Right ventricle myocardium superior (tissue), 1 donor: ENCODE measurements around the gene TCF3. TPM values are rescaled to one million over a fixed set of nuclear protein-coding genes. Genes with fewer than 3 reads are reported as not detected.
"Not testable (repeated sequence)": the region's sequence is repeated elsewhere in the genome, so short reads cannot be mapped to it uniquely, and the experiment has no call there.

Experiments
- ATAC-seq: fragments of 200-7000 bp; cut with Tn5 transposase; one replicate; pipeline ENCODE4 v1.9.1; 2020; ENCODE audit warnings: mild to moderate bottlenecking; ENCODE audit not compliant: poor library complexity
- DNase-seq: peaks from one replicate; pipeline ENCODE4 v3.0.0-alpha.2; 2020
- intact Hi-C: fragments of 100-400 bp; cut with DNase I; formaldehyde crosslinking; loops from one replicate; pipeline ENCODE4 v1.11.2; 2022
- total RNA-seq: library from RNA; stranded (reverse); fragmentation: NEBNext Ultra II Directional; extraction: Animal tissue kit (Norgen Biotek cat#: 25700); gene quantifications from one replicate; pipeline ENCODE4 v1.2.1, GENCODE V29; 2021
- donor health status: DM: no; HTN: yes; CAD: no; lungs with severe emphysema.

Gene TCF3
- total RNA-seq, 1 donor from 2014 or later: 20.0 TPM

GRCh38 chr19:1675633-1676350 lies 23.4 kb upstream of the TCF3 start:
- ATAC-seq (no peak), DNase-seq (no peak)
- intact Hi-C loops: loop anchor here (10.0 kb wide), 1 partner anchor 149 kb away; no protein-coding TSS in a partner anchor

GRCh38 chr19:1674293-1674679 lies 21.9 kb upstream of the TCF3 start:
- ATAC-seq (no peak), DNase-seq (no peak)
- intact Hi-C loops: loop anchor here (10.0 kb wide), 1 partner anchor 151 kb away; no protein-coding TSS in a partner anchor

GRCh38 chr19:1673645-1674292 lies 21.4 kb upstream of the TCF3 start:
- intact Hi-C loops: loop anchor here (2.0 to 10.0 kb wide), 2 partner anchors 127 to 151 kb away; no protein-coding TSS in a partner anchor
- DNase-seq: no peak
- no peak for ATAC-seq

GRCh38 chr19:1672769-1673644 lies 20.6 kb upstream of the TCF3 start:
- no peak for DNase-seq
- intact Hi-C loops: loop anchor here (2.0 to 10.0 kb wide), 2 partner anchors 126 to 152 kb away; no protein-coding TSS in a partner anchor
- ATAC-seq: no peak

- peak; percentile 70 for ATAC-seq
- peak; percentile 67 for DNase-seq
- intact Hi-C loops: loop anchor here (2.0 to 10.0 kb wide), 2 partner anchors 125 to 153 kb away; no protein-coding TSS in a partner anchor
These were observed 19.8 kb upstream of the TCF3 start for GRCh38 chr19:1672038-1672768.

GRCh38 chr19:1671716-1672037 lies 19.3 kb upstream of the TCF3 start:
- intact Hi-C loops: loop anchor here (2.0 to 10.0 kb wide), 2 partner anchors 125 to 153 kb away; no protein-coding TSS in a partner anchor
- ATAC-seq: no peak

GRCh38 chr19:1670747-1671146 lies 18.3 kb upstream of the TCF3 start:
- intact Hi-C loops: loop anchor here (10.0 kb wide), 1 partner anchor 154 kb away; no protein-coding TSS in a partner anchor
- not testable (repeated sequence) for ATAC-seq, DNase-seq

More at GRCh38 chr19:1671716-1672037, 19.3 kb upstream of the TCF3 start:
- DNase-seq: no peak

- intact Hi-C loops: no loop called here
- ATAC-seq (peak; percentile 31), DNase-seq (no peak)
These were observed 16.3 kb upstream of the TCF3 start for GRCh38 chr19:1668486-1669270.

- intact Hi-C loops: no loop called here
- ATAC-seq (no peak), DNase-seq (no peak)
These were observed 15.7 kb upstream of the TCF3 start for GRCh38 chr19:1668048-1668485.

GRCh38 chr19:1665565-1666047 lies 13.2 kb upstream of the TCF3 start:
- intact Hi-C loops: no loop called here
- no peak for ATAC-seq
- no peak for DNase-seq

GRCh38 chr19:1663852-1664251 lies 11.4 kb upstream of the TCF3 start:
- no peak for ATAC-seq
- no peak for DNase-seq
- intact Hi-C loops: no loop called here

GRCh38 chr19:1663227-1663626 lies 10.8 kb upstream of the TCF3 start:
- ATAC-seq, intact Hi-C loops, DNase-seq: not testable (repeated sequence)

GRCh38 chr19:1661995-1662394 lies 9.6 kb upstream of the TCF3 start:
- DNase-seq (no peak), ATAC-seq (no peak)
- intact Hi-C loops: no loop called here

GRCh38 chr19:1659084-1659427 lies 6.6 kb upstream of the TCF3 start:
- no peak for DNase-seq
- intact Hi-C loops: no loop called here
- ATAC-seq: no peak

- DNase-seq: no peak
- ATAC-seq: no peak
- intact Hi-C loops: no loop called here
These were observed 6.0 kb upstream of the TCF3 start for GRCh38 chr19:1658150-1659083.

GRCh38 chr19:1657746-1658145 lies 5.3 kb upstream of the TCF3 start:
- DNase-seq (no peak), ATAC-seq (no peak)
- intact Hi-C loops: no loop called here
